ENCODE data around the gene TMEM270. TPM values are rescaled to one million over a fixed set of nuclear protein-coding genes. Genes with fewer than 3 reads are reported as not detected.

Gene TMEM270
- 0.13 TPM in 1 of 2 replicates, not detected in the other for total RNA-seq

GRCh38 chr7:73860859-73861258 lies at the start of gene TMEM270:
Gene TMEM270, plus strand, starts transcription at chr7:73861159. Its CDS starts 36 bp downstream, at chr7:73861195.

GRCh38 chr7:73830681-73831583 lies 30.0 kb upstream of the TMEM270 start, which contains the start of gene CLDN4:
Gene CLDN4, plus strand, starts transcription at chr7:73830996. Its CDS starts 206 bp downstream, at chr7:73831202.

GRCh38 chr7:73842067-73842976 lies 18.6 kb upstream of the TMEM270 start, which contains the start of gene METTL27:
Gene METTL27, minus strand, starts transcription at chr7:73842516. Its CDS starts 376 bp downstream, at chr7:73842140.

Other genes starting within 250 kb of the TMEM270 start
- gene MLXIPL, start 236.6 kb upstream of the TMEM270 start, total RNA-seq: not detected in 2 replicates
- gene VPS37D, start 193.3 kb upstream of the TMEM270 start, total RNA-seq: 1.6 and 2.4 TPM in 2 replicates
- gene DNAJC30, start 177.7 kb upstream of the TMEM270 start, total RNA-seq: 0.81 and 2.4 TPM in 2 replicates
- gene BUD23, start 177.6 kb upstream of the TMEM270 start, total RNA-seq: 32.9 and 36.8 TPM in 2 replicates
- 6.2 and 13.2 TPM in 2 replicates for gene STX1A, start 141.5 kb upstream of the TMEM270 start, total RNA-seq
- 6.5 and 9.4 TPM in 2 replicates for gene ABHD11, start 122.4 kb upstream of the TMEM270 start, total RNA-seq
- gene CLDN3, start 90.9 kb upstream of the TMEM270 start, total RNA-seq: 0.32 and 2.6 TPM in 2 replicates
- 0.06 and 0.16 TPM in 2 replicates for gene CLDN4, start 30.2 kb upstream of the TMEM270 start, total RNA-seq
- gene METTL27, start 18.6 kb upstream of the TMEM270 start, total RNA-seq: 2.9 and 4.0 TPM in 2 replicates
- gene ELN, start 167.0 kb downstream of the TMEM270 start, total RNA-seq: 0.81 and 95.7 TPM in 2 replicates
- 14.7 and 38.9 TPM in 2 replicates for gene LIMK1, start 222.6 kb downstream of the TMEM270 start, total RNA-seq